Adrenal gland (tissue), 12 donors: ENCODE results near the gene KCNMA1. TPM values are rescaled to one million over a fixed set of nuclear protein-coding genes. Genes with fewer than 3 reads are reported as not detected.

Experiments
- DNase-seq, 7 donors: peaks; one replicate each; pipeline ENCODE4 v3.0.0-alpha.2; 2019 to 2020
- H3K27ac ChIP-seq, 5 donors: fragments of 200-600 bp; sonication (generic) in 4 of 5; 1 replicate in 3 of 5; 2 replicates in 2 of 5; pipeline versions ENCODE4 v1.5.1 to v1.8.0; 2016 to 2020; ENCODE audit warnings: mild to moderate bottlenecking in 1 of 5
- H3K27me3 ChIP-seq: fragments of 200-600 bp; 2 replicates; pipeline ENCODE4 v1.8.0; 2021
- H3K36me3 ChIP-seq, 2 donors: fragments of 200-600 bp; replicated peaks in 1 of 2; 1 replicate in 1 of 2; 2 replicates in 1 of 2; pipeline versions ENCODE4 v1.5.1 to v1.8.0; 2018 to 2022
- H3K4me1 ChIP-seq, 2 donors: fragments of 200-600 bp; replicated peaks in 1 of 2; 1 replicate in 1 of 2; 2 replicates in 1 of 2; pipeline versions ENCODE4 v1.5.1 to v1.8.0; 2018 to 2021
- H3K4me3 ChIP-seq, 4 donors: fragments of 200-600 bp; sonication (generic) in 3 of 4; one replicate each; pipeline ENCODE4 v1.5.1; 2016 to 2018
- H3K9me3 ChIP-seq, 3 donors: fragments of 200-600 bp; sonication (generic) in 1 of 3; replicated peaks in 1 of 3; 1 replicate in 2 of 3; 2 replicates in 1 of 3; pipeline versions ENCODE4 v1.5.1 to v1.8.0; 2016 to 2021
- CTCF ChIP-seq, 6 experiments: fragments of 450-650 bp in 4 of 6; fragments of 200-600 bp in 2 of 6; sonication (generic) in 1 of 6; IDR thresholded peaks; 1 replicate in 5 of 6; 2 replicates in 1 of 6; pipeline versions ENCODE4 v1.5.1 to v1.8.0; 2016 to 2021; ENCODE audit warnings: antibody characterized with exemption in 6 of 6, mild to moderate bottlenecking in 2 of 6, moderate library complexity in 1 of 6
- POLR2A ChIP-seq, 2 donors: fragments of 450-650 bp; IDR thresholded peaks; one replicate each; pipeline ENCODE4 v1.6.1; 2017; ENCODE audit warnings: antibody characterized with exemption in 2 of 2, mild to moderate bottlenecking in 2 of 2, moderate library complexity in 1 of 2
- WGBS, 4 donors: extraction: QIAGEN DNeasy Blood & Tissue Kit in 2 of 4; methylation state at CpG; one replicate each; pipeline versions ENCODE4 v1.1.5 to v1.1.7; 2013 to 2017; 5-methylcytosine and 5-hydroxymethylcytosine counted together
- intact Hi-C, 2 donors: fragments of 100-400 bp; cut with DNase I; formaldehyde crosslinking; loops; one replicate each; pipeline versions ENCODE4 v1.14.1 to v1.15.0; 2022 to 2023
- polyA plus RNA-seq, 3 donors: library from polyadenylated mRNA; stranded (reverse); fragments of 200-250 nt in 2 of 3; fragments of 350-450 nt in 1 of 3; fragmentation: Illumina TruSeq in 1 of 3; extraction: RNeasy Lipid Tissue Mini Kit (QIAGEN cat#74804) in 1 of 3; gene quantifications; one replicate each; pipeline ENCODE4 v1.2.3, GENCODE V29; 2013 to 2014
- total RNA-seq, 9 donors: library from RNA; depleted of rRNA in 4 of 9; stranded (reverse); fragments of >200 nt in 4 of 9; fragments of 120-200 nt in 1 of 9; fragmentation: NEBNext Ultra II Directional in 1 of 9; extraction: Animal tissue kit (Norgen Biotek cat#: 25700) in 1 of 9; gene quantifications; one replicate each; pipeline versions ENCODE4 v1.1.0 to v1.2.4, GENCODE V29; 2013 to 2023
- donor health status: healthy with polysubstance abuse.
- donor health status: Bipolar disorder and iron deficiency.
- donor health status: DM: yes; HTN: yes; CAD: no.
- donor health status: DM: no; HTN: no; CAD: no.
- donor health status: DM: no; HTN: no; CAD: no.
- donor health status: DM: yes; HTN: yes; CAD: no.

Gene KCNMA1
- total and polyA plus RNA-seq, 12 donors = 6.4 to 37.7 (median 13.4) TPM

GRCh38 chr10:77191324-77192049 is 446.1 kb downstream of the KCNMA1 start:
- H3K36me3 ChIP-seq = no peaks in the 10 kb centered on the region
- no peak overlapping the region for H3K27ac ChIP-seq
- no peaks in the 10 kb centered on the region for H3K4me1 ChIP-seq

GRCh38 chr10:77190291-77190690 is 447.3 kb downstream of the KCNMA1 start:
- Histone ChIP-seq H3K36me3 (no peaks in the 10 kb centered on the region), H3K27ac (no peak overlapping the region), H3K4me1 (no peaks in the 10 kb centered on the region), H3K4me3 (no peak overlapping the region), H3K27me3 (no peaks in the 10 kb centered on the region), H3K9me3 (no peaks in the 10 kb centered on the region)
- WGBS, 4 donors = 64 to 75% (median 69%) methylated on average over 1 of the region's 1 CpG
- DNase-seq = no peak
- intact Hi-C loops = no loop called here
- TF ChIP-seq POLR2A (IDR thresholded peaks at IDR 0.05) = no peak
- TF ChIP-seq CTCF (IDR thresholded peaks at IDR 0.05) = no peak

More at GRCh38 chr10:77191324-77192049, 446.1 kb downstream of the KCNMA1 start:
- WGBS, 4 donors = 65 to 87% (median 75%) methylated on average over 5 of the region's 5 CpGs
- no peaks in the 10 kb centered on the region for H3K9me3 ChIP-seq
- intact Hi-C loops = no loop called here
- H3K4me3 ChIP-seq = no peak overlapping the region
- no peak for TF ChIP-seq CTCF (IDR thresholded peaks at IDR 0.05)
- no peak for TF ChIP-seq POLR2A (IDR thresholded peaks at IDR 0.05)
- H3K27me3 ChIP-seq = no peaks in the 10 kb centered on the region
- no peak for DNase-seq

DNA sequence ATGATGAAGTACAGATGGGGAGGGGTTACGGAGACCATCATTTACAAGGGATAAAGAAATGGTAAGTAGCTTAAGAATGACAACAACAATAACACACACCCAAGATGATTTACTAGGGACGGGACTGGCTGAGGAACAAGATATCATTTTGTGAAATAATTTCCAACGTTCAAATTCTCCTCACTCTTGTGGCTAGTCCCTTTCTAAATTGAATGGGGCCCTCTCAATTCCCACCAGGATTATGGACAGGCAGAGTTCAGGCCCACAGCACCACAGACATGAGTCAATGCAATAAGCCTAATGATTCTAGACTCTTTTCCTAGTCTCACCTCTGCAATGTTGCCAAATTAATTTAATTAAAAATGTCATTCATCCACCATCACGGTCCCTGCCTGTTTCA is 448.1 kb downstream of the KCNMA1 start:
- H3K4me1 ChIP-seq = no peaks in the 10 kb centered on the region
- no peaks in the 10 kb centered on the region for H3K27me3 ChIP-seq
- no peak overlapping the region for H3K27ac ChIP-seq
- no peaks in the 10 kb centered on the region for H3K9me3 ChIP-seq
- intact Hi-C loops = no loop called here
- DNase-seq = no peak
- WGBS, 4 donors = 77 to 90% (median 84%) methylated on average over 4 of the region's 4 CpGs
- H3K4me3 ChIP-seq = no peak overlapping the region
- TF ChIP-seq POLR2A (IDR thresholded peaks at IDR 0.05) = no peak
- no peak for TF ChIP-seq CTCF (IDR thresholded peaks at IDR 0.05)
- no peaks in the 10 kb centered on the region for H3K36me3 ChIP-seq

GRCh38 chr10:77189075-77189474 is 448.5 kb downstream of the KCNMA1 start:
- Histone ChIP-seq H3K4me1 (no peaks in the 10 kb centered on the region), H3K27me3 (no peaks in the 10 kb centered on the region), H3K4me3 (no peak overlapping the region), H3K36me3 (no peaks in the 10 kb centered on the region), H3K9me3 (no peaks in the 10 kb centered on the region), H3K27ac (no peak overlapping the region)
- WGBS, 4 donors = 82 to 90% (median 85%) methylated on average over 4 of the region's 4 CpGs
- intact Hi-C loops = no loop called here
- TF ChIP-seq CTCF (IDR thresholded peaks at IDR 0.05) (no peak), POLR2A (IDR thresholded peaks at IDR 0.05) (no peak)
- no peak for DNase-seq
